GM18858 (cell line): Measurements from ENCODE around the gene ATP6V1G2.

ENCODE experiments used
- ATAC-seq: cut with Tn5 transposase; IDR thresholded peaks from one replicate; pipeline ENCODE4 v1.9.1; 2021; ENCODE audit not compliant: unreplicated experiment

ATP6V1G2 gene

GRCh38 chr6:31548544-31548873 lies 2.1 kb upstream of the ATP6V1G2 start:
- ATAC-seq, result no peak

- no peak for ATAC-seq
Measured at GRCh38 chr6:31547727-31548543, 1.5 kb upstream of the ATP6V1G2 start.

GRCh38 chr6:31546958-31547726 lies 734 bp upstream of the ATP6V1G2 start, which contains the start of gene NFKBIL1:
TSS of gene NFKBIL1 (plus strand) at chr6:31547608. CDS start at chr6:31547695, 87 bp downstream.
- ATAC-seq, result no peak

DNA sequence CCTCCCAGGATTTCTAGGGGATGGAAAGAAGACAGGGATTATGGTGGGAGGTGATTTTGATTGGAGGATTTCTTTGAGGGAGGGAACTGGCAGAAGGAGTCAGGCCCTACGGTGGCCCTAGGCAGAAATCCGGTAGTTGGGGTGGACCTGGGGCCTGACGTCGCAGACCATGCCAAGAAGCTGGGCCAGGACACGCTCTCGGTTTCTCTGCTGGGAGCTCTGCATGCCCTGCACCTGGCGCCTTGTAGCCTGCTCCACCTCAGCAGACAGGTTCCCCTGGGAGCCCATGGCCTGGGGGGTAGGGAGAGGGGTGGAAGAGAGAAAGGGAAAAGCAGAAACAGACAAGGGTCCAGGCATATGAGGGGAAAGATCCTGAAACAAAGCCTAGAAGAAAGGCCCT lies 1.1 kb downstream of the ATP6V1G2 start:
- no peak for ATAC-seq

DNA sequence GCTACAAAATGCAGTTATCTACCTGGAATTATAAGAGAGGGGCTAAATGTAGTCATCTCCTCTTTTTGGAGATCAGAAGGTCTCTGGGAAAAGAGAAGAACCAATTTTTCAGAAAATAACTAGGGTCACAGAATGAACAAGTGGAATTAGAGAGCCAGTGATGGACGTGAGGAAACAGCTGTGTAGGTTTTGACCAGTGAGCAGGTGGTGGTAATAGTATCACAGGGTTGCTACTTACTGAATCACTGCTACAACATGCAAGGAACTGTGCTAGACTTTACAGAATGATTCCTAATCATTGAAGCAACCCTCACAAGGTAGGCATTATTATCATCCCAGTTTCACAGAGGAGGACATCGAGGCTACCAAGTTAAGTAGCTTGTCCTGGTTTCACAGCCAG lies 1.7 kb downstream of the ATP6V1G2 start:
- no peak for ATAC-seq

DNA sequence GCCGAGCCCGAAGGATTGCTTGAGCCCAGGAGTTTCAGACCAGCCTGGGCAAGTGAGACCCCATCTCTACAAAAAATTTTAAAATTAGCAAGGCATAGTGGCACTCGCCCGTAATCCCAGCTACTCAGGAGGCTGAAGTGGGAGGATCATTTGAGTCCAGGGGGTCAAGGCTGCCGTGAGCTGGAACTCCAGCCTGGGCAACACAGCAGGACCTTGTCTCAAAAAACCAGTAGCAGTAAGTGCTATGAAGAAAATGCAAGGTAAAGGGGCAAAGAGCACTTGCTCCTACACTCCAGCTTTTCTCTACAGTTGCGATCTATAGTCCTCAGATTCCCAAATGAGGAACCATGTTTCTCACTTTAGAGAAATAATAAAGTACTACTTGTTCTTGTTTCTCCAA lies 2.8 kb downstream of the ATP6V1G2 start:
- ATAC-seq, result no peak

DNA sequence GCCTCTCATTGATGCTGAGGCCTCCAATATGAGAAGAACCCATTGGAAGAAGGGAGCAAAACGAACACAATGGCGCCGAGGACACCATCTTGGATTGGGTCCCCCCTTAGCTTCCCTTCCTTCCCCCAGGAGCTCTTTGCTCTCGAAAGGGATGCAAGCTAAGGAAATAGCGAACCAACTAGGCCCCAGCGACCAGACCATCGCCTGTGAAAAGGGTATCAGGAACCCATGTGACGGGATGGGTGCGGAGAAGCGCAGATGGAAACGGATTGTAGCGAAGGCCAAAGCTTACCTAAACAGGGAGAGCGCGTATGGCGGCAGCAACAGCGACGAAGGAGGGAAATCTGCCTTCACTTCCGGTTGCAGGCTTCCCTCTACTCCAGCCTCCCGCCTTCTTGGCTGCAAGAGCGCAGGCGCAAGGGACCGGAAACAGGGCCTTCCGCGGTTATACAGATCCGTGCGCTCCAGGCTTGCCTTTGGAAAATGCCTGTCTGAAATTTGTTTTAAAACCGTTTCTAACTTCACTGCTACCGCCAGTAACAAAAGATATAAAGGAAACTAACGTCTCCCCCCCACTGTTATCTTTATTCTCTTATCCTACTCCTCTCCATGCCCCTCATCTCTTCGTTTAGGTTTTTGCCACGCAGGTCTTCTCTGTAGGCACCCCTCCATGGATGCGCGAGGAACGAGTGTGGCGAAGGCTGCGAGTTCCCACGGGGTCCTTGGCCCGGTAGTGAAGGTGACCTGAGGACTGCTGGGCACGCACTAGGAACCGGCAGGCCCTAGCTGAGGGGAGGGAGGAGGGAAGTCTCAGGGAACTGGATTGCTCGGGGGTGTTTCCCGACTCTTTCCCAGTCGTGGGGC lies 4.5 kb downstream of the ATP6V1G2 start, which contains the start of gene DDX39B:
DDX39B (minus strand) TSS at position 346 of the 864 bp plus-strand sequence. CDS start 1,471 bp downstream, outside the sequence.
- no peak for ATAC-seq

DNA sequence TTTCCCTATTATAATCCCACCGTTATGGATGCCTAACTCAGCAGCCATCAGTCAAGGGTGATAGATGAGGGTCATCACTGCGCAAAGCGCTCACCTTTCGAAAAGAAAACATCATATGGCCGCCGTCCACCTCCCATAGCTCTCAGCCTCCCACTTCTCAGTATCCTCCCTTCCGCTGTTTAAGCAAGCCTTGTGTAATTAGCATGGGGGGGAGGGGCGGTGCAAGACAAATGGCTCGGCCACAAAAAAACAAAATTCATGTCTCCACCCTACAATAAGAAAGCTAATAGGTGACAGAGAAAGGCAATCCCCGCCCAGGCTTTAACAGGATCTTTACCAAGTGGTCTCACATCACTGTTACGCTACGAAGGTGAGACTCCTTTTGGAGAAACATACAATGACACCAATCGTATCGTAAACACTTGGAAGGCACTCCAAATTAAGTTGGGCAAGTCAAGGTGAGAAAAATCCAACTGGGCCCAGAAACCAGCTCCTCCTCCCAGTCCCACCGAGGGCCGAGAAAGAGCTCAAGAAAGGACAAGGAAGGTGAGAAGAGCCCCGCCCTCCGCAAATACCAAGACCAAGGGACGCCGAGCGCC lies 5.2 kb downstream of the ATP6V1G2 start:
- ATAC-seq, result no peak

DNA sequence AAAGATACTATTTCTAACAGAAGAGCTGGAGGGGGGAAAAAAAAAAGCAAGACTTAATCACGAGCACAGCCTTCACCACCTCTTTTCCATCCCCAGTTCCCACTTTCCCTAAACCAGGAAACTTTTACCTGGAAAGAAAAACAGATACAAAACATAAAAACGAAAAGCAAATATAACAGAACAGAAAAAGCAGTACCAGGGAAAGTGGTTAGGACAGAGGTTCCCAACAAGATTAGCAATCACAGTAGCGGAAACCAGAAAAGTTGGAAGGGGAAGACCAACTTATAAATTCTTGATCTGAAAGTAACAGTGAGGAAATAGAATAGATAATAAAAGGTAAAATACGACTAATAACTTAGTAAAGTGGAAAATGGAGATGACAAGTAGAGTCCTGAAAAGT lies 5.8 kb downstream of the ATP6V1G2 start:
- ATAC-seq, result no peak

- ATAC-seq, result no peak
Measured at GRCh38 chr6:31538805-31539400, 7.5 kb downstream of the ATP6V1G2 start.

GRCh38 chr6:31535538-31536324 lies 10.7 kb downstream of the ATP6V1G2 start:
- no peak for ATAC-seq

DNA sequence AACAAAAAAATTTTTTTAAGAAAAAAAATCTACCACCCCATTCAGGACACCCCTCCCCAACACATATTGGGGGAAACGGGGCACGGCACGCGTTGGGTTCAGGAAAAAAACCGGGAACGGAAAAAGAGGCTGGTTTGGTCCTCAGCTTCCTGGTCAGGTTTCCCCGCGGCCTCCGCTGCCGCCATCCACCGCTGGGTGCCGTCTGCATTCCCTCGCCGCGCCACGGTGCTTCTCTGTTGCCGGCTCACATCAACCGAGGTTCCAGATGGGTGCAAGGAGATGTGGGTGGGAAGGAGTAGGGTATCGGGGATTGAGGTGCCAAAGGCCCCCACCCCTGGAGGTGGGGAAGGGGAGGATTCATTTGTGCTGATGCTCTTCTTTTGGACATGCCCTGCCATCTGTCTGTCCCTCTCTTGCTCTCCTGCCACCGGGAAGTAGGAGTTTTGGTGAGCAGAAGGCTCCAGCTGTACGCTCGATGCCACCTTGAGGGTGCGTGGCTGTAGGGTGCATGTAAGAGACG lies 11.8 kb downstream of the ATP6V1G2 start:
- ATAC-seq, result no peak

DNA sequence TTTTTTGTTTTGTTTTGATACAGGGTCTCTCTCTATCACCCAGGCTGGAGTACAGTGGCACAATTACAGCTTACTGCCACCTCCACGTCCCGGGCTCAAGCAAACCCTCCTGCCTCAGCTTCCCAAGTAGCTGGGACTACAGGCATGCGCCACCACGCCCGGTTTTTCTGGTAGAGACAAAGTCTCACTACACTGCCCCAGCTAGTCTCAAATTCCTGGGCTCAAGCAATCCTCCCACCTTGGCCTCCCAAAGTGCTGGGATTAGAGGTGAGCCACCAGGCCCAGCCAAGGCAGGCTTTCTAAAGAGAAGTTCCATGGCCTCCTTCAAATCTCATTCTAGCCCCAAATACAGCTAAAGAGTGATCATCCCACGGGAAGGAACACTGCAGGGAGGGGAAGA lies 12.4 kb downstream of the ATP6V1G2 start:
- ATAC-seq, result no peak

- no peak for ATAC-seq
Measured at GRCh38 chr6:31533455-31533841, 13.0 kb downstream of the ATP6V1G2 start.

DNA sequence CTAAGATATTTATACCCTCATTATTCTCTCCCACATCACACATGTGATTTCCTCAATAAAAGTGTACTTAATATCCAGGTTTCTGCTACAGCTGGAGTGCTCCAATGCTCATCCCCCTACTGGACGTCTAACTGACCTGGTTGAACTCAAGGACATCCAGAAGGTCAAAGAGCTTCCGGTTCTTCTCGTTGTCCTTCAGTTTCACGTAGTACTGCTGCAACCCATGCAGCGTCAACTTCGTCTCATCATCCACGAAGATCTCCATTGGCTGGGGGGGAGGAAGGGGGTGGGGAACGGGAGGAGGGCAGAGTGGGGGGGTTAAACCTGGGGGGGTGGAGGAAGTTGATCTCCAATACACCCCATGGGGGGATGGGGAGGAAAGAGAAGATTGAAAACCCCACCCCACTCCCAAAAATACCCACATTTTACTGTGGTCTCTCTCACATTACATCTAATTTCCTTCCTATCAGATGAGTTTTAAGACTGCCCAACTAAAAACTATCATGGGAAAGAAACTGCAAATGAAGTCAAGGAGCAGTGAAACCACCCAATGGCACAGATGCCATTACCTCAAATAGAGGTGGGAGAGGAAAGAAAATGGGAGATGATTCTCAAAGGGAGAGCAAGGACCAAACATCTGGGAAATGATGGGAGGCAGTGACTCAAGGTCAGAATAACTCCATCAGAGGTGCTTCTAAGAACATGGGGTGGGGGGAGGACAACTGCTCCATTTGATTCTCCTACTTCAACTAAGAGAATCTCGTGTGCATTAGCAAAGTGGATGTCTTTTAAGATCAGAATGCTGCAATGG lies 13.6 kb downstream of the ATP6V1G2 start:
- no peak for ATAC-seq

GRCh38 chr6:31531771-31532643 lies 14.4 kb downstream of the ATP6V1G2 start:
- ATAC-seq, result no peak

- no peak for ATAC-seq
Measured at GRCh38 chr6:31531162-31531561, 15.2 kb downstream of the ATP6V1G2 start.

- ATAC-seq, result no peak
Measured at GRCh38 chr6:31530659-31531058, 15.7 kb downstream of the ATP6V1G2 start.
